CD14-positive monocyte (primary cell): ENCODE measurements around the gene TRABD2A. TPM values are rescaled to one million over a fixed set of nuclear protein-coding genes. Genes with fewer than 3 reads are reported as not detected.
"Not testable (repeated sequence)": the region's sequence is repeated elsewhere in the genome, so short reads cannot be mapped to it uniquely, and the experiment has no call there.

ENCODE experiments used
- DNase-seq, 3 donors: peaks; one replicate each; pipeline ENCODE4 v3.0.0-alpha.2; 2011 to 2022
- H2AFZ ChIP-seq: 2 replicates; pipeline ENCODE4 v1.6.0; 2012; ENCODE audit warnings: mild to moderate bottlenecking, low read depth, low read length, inconsistent platforms; ENCODE audit not compliant: insufficient read depth, poor library complexity, severe bottlenecking
- H3K27ac ChIP-seq, 2 donors: 1 replicate in 1 of 2; 2 replicates in 1 of 2; pipeline ENCODE4 v1.5.1; 2012 to 2013; ENCODE audit warnings: low read length in 2 of 2, control low read depth in 1 of 2, inconsistent platforms in 1 of 2, low read depth in 1 of 2, mild to moderate bottlenecking in 1 of 2
- H3K27me3 ChIP-seq, 2 donors: one replicate each; pipeline versions ENCODE4 v1.6.0 to v1.6.1; 2011 to 2013; ENCODE audit warnings: low read length in 2 of 2; ENCODE audit not compliant: control insufficient read depth in 2 of 2, insufficient read depth in 2 of 2
- H3K36me3 ChIP-seq, 2 donors: replicated peaks in 1 of 2; 1 replicate in 1 of 2; 2 replicates in 1 of 2; pipeline versions ENCODE4 v1.5.1 to v1.6.1; 2012 to 2013; ENCODE audit warnings: low read length in 2 of 2, control low read depth in 1 of 2, inconsistent platforms in 1 of 2, mild to moderate bottlenecking in 1 of 2; ENCODE audit not compliant: insufficient read depth in 2 of 2, control insufficient read depth in 1 of 2
- H3K4me1 ChIP-seq, 2 donors: 1 replicate in 1 of 2; 2 replicates in 1 of 2; pipeline versions ENCODE4 v1.5.1 to v1.6.1; 2012 to 2013; ENCODE audit warnings: low read length in 2 of 2, control low read depth in 1 of 2, inconsistent platforms in 1 of 2, mild to moderate bottlenecking in 1 of 2, moderate library complexity in 1 of 2; ENCODE audit not compliant: insufficient read depth in 2 of 2, control insufficient read depth in 1 of 2
- H3K4me2 ChIP-seq: replicated peaks from 2 replicates; pipeline ENCODE3; 2012; ENCODE audit warnings: low read length, moderate library complexity, mild to moderate bottlenecking; ENCODE audit not compliant: poor library complexity, severe bottlenecking; ENCODE audit errors: extremely low read depth
- H3K4me3 ChIP-seq, 3 experiments: fragments of 200-600 bp in 1 of 3; sonication (generic) in 1 of 3; replicated peaks in 1 of 3; 1 replicate in 2 of 3; 2 replicates in 1 of 3; pipeline ENCODE4 v1.5.1; 2011 to 2013; ENCODE audit warnings: low read length in 3 of 3, mild to moderate bottlenecking in 3 of 3, control low read depth in 2 of 3, low read depth in 2 of 3, inconsistent platforms in 1 of 3, moderate library complexity in 1 of 3
- H3K79me2 ChIP-seq: 2 replicates; pipeline ENCODE4 v1.6.0; 2012; ENCODE audit warnings: mild to moderate bottlenecking, control low read depth, inconsistent platforms, low read length, moderate library complexity; ENCODE audit not compliant: insufficient read depth
- H3K9ac ChIP-seq: 2 replicates; pipeline ENCODE4 v1.6.0; 2017; ENCODE audit warnings: low read length, mild to moderate bottlenecking; ENCODE audit not compliant: insufficient read depth, poor library complexity, severe bottlenecking
- H3K9me3 ChIP-seq, 2 donors: replicated peaks in 1 of 2; 1 replicate in 1 of 2; 2 replicates in 1 of 2; pipeline versions ENCODE4 v1.5.1 to v1.6.1; 2012 to 2013; ENCODE audit warnings: low read length in 2 of 2, control low read depth in 1 of 2; ENCODE audit not compliant: control insufficient read depth in 1 of 2, insufficient read depth in 1 of 2
- H4K20me1 ChIP-seq: 2 replicates; pipeline ENCODE4 v1.6.0; 2012; ENCODE audit warnings: mild to moderate bottlenecking, low read length, control low read depth, moderate library complexity; ENCODE audit not compliant: insufficient read depth
- H3K27ac Mint-ChIP-seq, 7 donors: one replicate each; pipeline ENCODE4 v1.8.0; 2020; ENCODE audit warnings: mild to moderate bottlenecking in 7 of 7, mixed read lengths in 7 of 7, moderate library complexity in 6 of 7, inconsistent platforms in 2 of 7
- H3K27me3 Mint-ChIP-seq, 3 donors: one replicate each; pipeline ENCODE4 v1.8.0; 2021 to 2022; ENCODE audit warnings: low read depth in 3 of 3, mild to moderate bottlenecking in 3 of 3, mixed read lengths in 3 of 3, moderate library complexity in 3 of 3, inconsistent platforms in 1 of 3
- H3K36me3 Mint-ChIP-seq, 2 donors: one replicate each; pipeline ENCODE4 v1.8.0; 2020; ENCODE audit warnings: mixed read lengths in 2 of 2, inconsistent platforms in 1 of 2, mild to moderate bottlenecking in 1 of 2
- H3K4me1 Mint-ChIP-seq: one replicate; pipeline ENCODE4 v1.8.0; 2020; ENCODE audit warnings: mild to moderate bottlenecking, mixed read lengths
- H3K4me3 Mint-ChIP-seq, 2 donors: one replicate each; pipeline ENCODE4 v1.8.0; 2020; ENCODE audit warnings: mild to moderate bottlenecking in 2 of 2, mixed read lengths in 2 of 2, moderate library complexity in 1 of 2
- H3K9me3 Mint-ChIP-seq, 7 donors: one replicate each; pipeline ENCODE4 v1.8.0; 2020 to 2022; ENCODE audit warnings: mixed read lengths in 7 of 7, mild to moderate bottlenecking in 6 of 7, moderate library complexity in 6 of 7, inconsistent platforms in 2 of 7
- CTCF ChIP-seq: fragments of 200-600 bp; IDR thresholded peaks from one replicate; pipeline ENCODE4 v1.8.0; 2022; ENCODE audit warnings: antibody characterized with exemption, mild to moderate bottlenecking
- WGBS: methylation state at CpG from one replicate; pipeline ENCODE4 v1.1.5; 2013; ENCODE audit warnings: missing lambda C conversion rate; ENCODE audit not compliant: insufficient coverage; 5-methylcytosine and 5-hydroxymethylcytosine counted together
- intact Hi-C, 2 donors: fragments of 100-400 bp; cut with micrococcal nuclease; formaldehyde crosslinking; loops; one replicate each; pipeline versions ENCODE4 v1.15.0 to v1.15.1; 2023
- polyA plus RNA-seq, 3 donors: library from polyadenylated mRNA; depleted of rRNA in 1 of 3; unstranded in 2 of 3; stranded (reverse) in 1 of 3; fragments of 300-500 nt in 2 of 3; fragments of >200 nt in 1 of 3; fragmentation: Illumina TruSeq in 2 of 3; gene quantifications; 1 replicate in 2 of 3; 2 replicates in 1 of 3; pipeline ENCODE4 v1.2.3, GENCODE V29; 2012 to 2021

The TRABD2A gene
- polyA plus RNA-seq, 3 donors = 0.53 to 0.95 (median 0.79) TPM

- H3K9me3 Mint-ChIP-seq = no peaks in the 10 kb centered on the region
- H3K27ac Mint-ChIP-seq = peak overlapping the region in 1 of 7 donors; percentile 40
- no peak overlapping the region for H3K27ac ChIP-seq
- no peak overlapping the region for H3K4me3 Mint-ChIP-seq
- no peak for DNase-seq
- no peak overlapping the region for H2AFZ ChIP-seq
- no peak overlapping the region for H3K9ac ChIP-seq
- intact Hi-C loops = no loop called here
- H3K27me3 ChIP-seq = peaks cover 0 to 2% of the 10 kb centered on the region in 2 donors
- peaks cover 2 to 12% (median 2%) of the 10 kb centered on the region in 3 donors for H3K27me3 Mint-ChIP-seq
- H3K9me3 ChIP-seq = no peaks in the 10 kb centered on the region
- no peaks in the 10 kb centered on the region for H3K36me3 Mint-ChIP-seq
- 94% methylated on average over 11 of the region's 11 CpGs for WGBS
- H3K4me1 ChIP-seq = no peaks in the 10 kb centered on the region
- no peak for TF ChIP-seq CTCF
- H3K79me2 ChIP-seq = no peaks in the 10 kb centered on the region
- no peaks in the 10 kb centered on the region for H3K4me1 Mint-ChIP-seq
- H3K4me2 ChIP-seq = no peak overlapping the region
- no peaks in the 10 kb centered on the region for H3K36me3 ChIP-seq
- no peaks in the 10 kb centered on the region for H4K20me1 ChIP-seq
- no peak overlapping the region for H3K4me3 ChIP-seq
Measured at GRCh38 chr2:84870306-84870705, 10.6 kb downstream of the TRABD2A start.

GRCh38 chr2:84868327-84868726, 12.6 kb downstream of the TRABD2A start:
- H3K36me3 ChIP-seq, H3K9ac ChIP-seq, H3K4me3 ChIP-seq, H4K20me1 ChIP-seq, H3K27me3 ChIP-seq, H2AFZ ChIP-seq, H3K27ac ChIP-seq, H3K4me1 Mint-ChIP-seq, DNase-seq, H3K36me3 Mint-ChIP-seq, intact Hi-C loops, H3K9me3 ChIP-seq, H3K79me2 ChIP-seq, H3K4me2 ChIP-seq, H3K4me3 Mint-ChIP-seq, H3K4me1 ChIP-seq, H3K9me3 Mint-ChIP-seq, H3K27ac Mint-ChIP-seq: not testable (repeated sequence)
- no CpG with 5 or more reads among the region's 4 CpGs for WGBS
- H3K27me3 Mint-ChIP-seq = peaks cover 0 to 11% (median 2%) of the 10 kb centered on the region in 3 donors
